ENCODE data around the gene ZNF608. TPM values are rescaled to one million over a fixed set of nuclear protein-coding genes. Genes with fewer than 3 reads are reported as not detected.

ZNF608 gene
- total and polyA plus RNA-seq, 2 donors (not counting 3 experiments of a cell fraction or from before 2014, with no cell fraction given), result 16.2 to 33.6 TPM

GRCh38 chr5:124725622-124726258, 20.7 kb downstream of the ZNF608 start:
- Histone ChIP-seq H3K9me3 (replicated peaks; ENCODE audit: control insufficient read depth, insufficient read depth, low read length) (no peaks in the 10 kb centered on the region), H3K9me1 (replicated peaks; ENCODE audit: control insufficient read depth, extremely low read depth, insufficient read depth, low read length) (no peaks in the 10 kb centered on the region), H3K36me3 (ENCODE audit: control insufficient read depth in 2 of 2, extremely low read depth in 1 of 2, insufficient read depth in 2 of 2, low read length in 2 of 2) (no peaks in the 10 kb centered on the region), H2AFZ (ENCODE audit: low read depth, low read length) (no peak overlapping the region), H3K27me3 (ENCODE audit: control insufficient read depth in 2 of 2, insufficient read depth in 2 of 2, low read length in 2 of 2) (no peaks in the 10 kb centered on the region), H3K4me1 (ENCODE audit: control insufficient read depth, extremely low read depth, insufficient read depth, low read length) (no peaks in the 10 kb centered on the region), H3K27ac (ENCODE audit: insufficient read depth, low read depth, low read length) (no peak overlapping the region), H3K79me2 (ENCODE audit: control insufficient read depth, insufficient read depth, low read length) (peaks cover 10% of the 10 kb centered on the region), H3K9ac (replicated peaks; ENCODE audit: extremely low read depth, insufficient read depth, low read length) (no peak overlapping the region), H3K4me3 (replicated peaks in 1 of 3; ENCODE audit: insufficient read depth in 1 of 3, low read depth in 1 of 3, low read length in 3 of 3) (no peak overlapping the region), H3K4me2 (ENCODE audit: insufficient read depth, low read length) (no peak overlapping the region), H4K20me1 (replicated peaks; ENCODE audit: control insufficient read depth, extremely low read depth, insufficient read depth, low read length) (no peaks in the 10 kb centered on the region)
- dilution Hi-C loops (cut with MboI; ENCODE audit: extremely low pct_ligation_motif_present, low sequenced_read_pairs), result no loop called here
- CTCF ChIA-PET, result no interaction called here
- intact Hi-C loops (cut with micrococcal nuclease), result no loop called here
- BruUV-seq (replicated peaks), result no TSS peak
- FAIRE-seq (no peak), DNase-seq (ENCODE audit: low read depth, low spot score) (no peak)
- POLR2A ChIA-PET, result no interaction called here
- TF ChIP-seq EZH2 (IDR thresholded peaks at IDR 0.05; ENCODE audit: borderline replicate concordance, low read depth, low read length, severe bottlenecking) (no peak), GATA2 (IDR thresholded peaks at IDR 0.05; ENCODE audit: insufficient read depth, insufficient read length, low read depth, low read length) (no peak), CTCF (IDR thresholded peaks at IDR 0.05; ENCODE audit: extremely low read depth in 1 of 2, insufficient read depth in 1 of 2, low read depth in 1 of 2, low read length in 2 of 2) (no peak), MYC (IDR thresholded peaks at IDR 0.05; ENCODE audit: low read depth, low read length) (no peak), MAX (IDR thresholded peaks at IDR 0.05; ENCODE audit: insufficient read depth, insufficient read length) (no peak), POLR2AphosphoS5 (IDR thresholded peaks at IDR 0.05; ENCODE audit: insufficient read depth, low read depth, low read length) (no peak), JUN (IDR thresholded peaks at IDR 0.05; ENCODE audit: borderline replicate concordance, insufficient read depth, insufficient read length, low read depth) (no peak), POLR2A (IDR thresholded peaks at IDR 0.05; ENCODE audit: low read depth, low read length) (no peak), FOS (IDR thresholded peaks at IDR 0.05; ENCODE audit: borderline replicate concordance, insufficient read depth, low read length) (no peak)
